ENCODE measurements around the gene LNPK. TPM values are rescaled to one million over a fixed set of nuclear protein-coding genes. Genes with fewer than 3 reads are reported as not detected.
"Not testable (repeated sequence)": the region's sequence is repeated elsewhere in the genome, so short reads cannot be mapped to it uniquely, and the experiment has no call there.

Gene LNPK
- total RNA-seq, 1 donor from 2014 or later = 67.1 TPM

DNA sequence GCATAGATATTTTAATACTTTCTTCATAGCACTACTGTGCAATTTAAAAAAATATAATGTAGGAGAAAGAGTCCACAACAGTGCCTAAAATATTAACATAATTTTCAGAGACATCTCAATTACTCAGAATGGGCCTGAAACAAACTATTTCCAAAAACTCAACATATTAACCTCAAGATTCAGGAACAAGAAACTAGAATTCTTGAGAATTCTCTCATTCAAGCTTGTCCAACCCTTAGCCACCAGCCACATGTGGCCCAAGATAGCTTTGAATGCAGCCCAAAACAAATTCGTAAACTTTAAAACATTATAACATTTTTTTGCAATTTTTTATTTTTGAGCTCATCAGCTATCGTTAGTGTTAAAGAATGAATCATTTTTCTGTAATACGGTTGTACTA lies 35.2 kb downstream of the LNPK start:
- DNase-seq = no peak

DNA sequence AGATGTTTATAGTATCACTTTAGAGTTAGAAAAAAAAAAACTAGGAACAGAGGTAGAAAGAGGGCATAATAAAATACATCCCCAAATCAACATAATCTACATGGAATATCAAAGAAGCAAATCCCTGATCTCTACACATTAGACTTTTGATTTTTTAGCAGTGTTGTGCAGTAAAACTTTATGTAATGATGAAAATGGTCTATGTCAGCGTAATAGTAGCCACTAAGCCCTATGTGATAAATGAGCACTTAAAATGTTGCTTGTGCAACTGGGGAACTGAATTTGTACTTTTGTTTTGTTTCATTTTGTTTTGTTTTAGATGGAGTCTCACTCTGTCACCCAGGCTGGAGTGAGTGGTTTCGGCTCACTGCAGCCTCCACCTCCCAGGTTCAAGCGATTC lies 36.3 kb downstream of the LNPK start:
- no peak for DNase-seq

DNA sequence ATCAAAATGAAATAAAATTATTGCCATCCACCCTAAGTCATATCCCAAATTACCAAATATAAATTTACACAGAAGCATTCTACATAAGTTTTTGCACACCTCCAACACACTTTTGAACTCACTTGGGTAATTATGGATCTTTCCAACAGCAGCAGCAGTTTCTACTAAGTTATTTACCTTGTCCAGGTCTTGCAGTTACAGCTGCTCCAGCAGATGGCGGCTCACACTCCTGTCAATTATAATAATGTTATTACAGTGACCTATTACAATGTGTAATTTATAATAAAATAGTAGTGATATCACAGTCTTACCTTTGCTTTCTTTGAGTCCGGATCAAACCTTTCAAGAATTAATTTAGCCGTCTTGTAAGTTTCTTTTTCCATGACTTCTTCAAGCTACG lies 37.9 kb downstream of the LNPK start:
- no peak for DNase-seq

DNA sequence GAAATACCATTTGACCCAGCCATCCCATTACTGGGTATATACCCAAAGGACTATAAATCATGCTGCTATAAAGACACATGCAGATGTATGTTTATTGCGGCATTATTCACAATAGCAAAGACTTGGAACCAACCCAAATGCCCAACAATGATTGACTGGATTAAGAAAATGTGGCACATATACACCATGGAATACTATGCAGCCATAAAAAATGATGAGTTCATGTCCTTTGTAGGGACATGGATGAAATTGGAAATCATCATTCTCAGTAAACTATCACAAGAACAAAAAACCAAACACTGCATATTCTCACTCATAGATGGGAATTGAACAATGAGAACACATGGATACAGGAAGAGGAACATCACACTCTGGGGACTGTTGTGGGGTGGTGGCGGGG lies 38.9 kb downstream of the LNPK start:
- DNase-seq = not testable (repeated sequence)

DNA sequence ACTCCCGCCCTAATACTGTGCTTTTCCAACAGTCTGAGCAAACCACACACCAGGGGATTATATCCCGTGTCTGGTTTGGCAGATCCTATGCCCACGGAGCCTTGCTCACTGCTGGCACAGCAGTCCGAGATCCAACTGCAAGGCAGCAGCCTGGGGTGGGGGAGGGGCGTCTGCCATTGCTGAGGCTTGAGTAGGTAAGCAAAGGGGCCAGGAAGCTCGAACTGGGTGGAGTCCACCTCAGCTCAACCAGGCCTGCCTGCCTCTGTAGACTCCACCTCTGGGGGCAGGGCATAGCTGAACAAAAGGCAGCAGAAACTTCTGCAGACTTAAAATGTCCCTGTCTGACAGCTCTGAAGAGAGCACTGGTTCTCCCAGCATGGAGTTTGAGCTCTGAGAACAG lies 44.2 kb downstream of the LNPK start:
- no peak for DNase-seq

DNA sequence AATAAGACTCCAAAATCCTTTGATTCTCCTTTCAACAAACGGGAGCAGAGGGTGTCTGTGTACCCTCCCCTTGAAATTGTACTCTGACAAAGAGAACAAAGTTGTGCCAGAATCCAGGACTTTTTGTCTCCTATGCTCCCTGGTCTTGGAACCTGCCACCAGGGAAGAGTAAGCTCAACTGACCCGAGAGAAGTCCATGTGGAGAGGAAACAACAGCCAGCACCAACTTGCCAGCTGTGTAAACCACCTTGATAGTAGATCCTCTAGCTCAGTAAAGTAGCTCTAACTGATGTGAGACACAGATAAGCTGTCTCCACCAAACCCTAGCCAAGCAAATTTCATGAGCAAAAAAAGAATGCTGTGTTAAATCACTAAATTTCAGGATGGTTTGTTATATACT lies 46.9 kb downstream of the LNPK start:
- DNase-seq = no peak

DNA sequence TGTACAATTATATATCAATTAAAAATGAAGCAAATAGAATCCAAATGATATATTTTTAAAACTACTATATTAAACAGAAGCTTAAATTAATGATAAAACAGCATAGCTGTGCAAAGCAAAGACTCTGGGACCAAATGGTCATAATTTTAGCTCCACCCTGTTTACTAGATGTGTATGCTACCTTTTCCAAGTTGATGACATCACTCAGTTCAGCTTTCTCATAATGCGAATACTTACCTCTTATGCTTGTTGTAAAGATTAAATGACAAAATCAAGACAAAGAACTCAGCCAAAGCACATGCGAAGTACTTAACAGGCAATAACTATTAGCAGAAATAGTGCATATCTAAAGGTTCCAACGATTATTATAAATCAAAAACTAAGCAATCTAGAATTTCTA lies 51.6 kb downstream of the LNPK start:
- DNase-seq = no peak

DNA sequence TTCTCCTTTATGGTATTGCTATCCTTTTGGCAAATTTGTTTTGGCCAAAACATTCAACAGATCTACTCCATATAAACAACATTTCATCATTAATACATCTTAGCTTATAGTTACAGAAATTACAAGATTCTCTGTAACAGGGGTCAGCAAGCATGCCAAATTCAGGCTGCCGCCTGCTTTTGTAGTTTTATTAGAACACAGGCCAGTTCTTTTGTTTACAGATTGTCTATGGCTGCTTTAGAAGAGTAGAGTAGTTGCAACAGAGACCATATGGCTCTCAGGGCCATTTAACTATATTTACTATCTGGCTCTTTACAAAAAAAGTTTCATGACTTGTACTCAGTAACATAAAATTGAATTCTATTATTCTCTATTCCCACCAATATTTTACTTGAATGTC lies 53.9 kb downstream of the LNPK start:
- DNase-seq = no peak

DNA sequence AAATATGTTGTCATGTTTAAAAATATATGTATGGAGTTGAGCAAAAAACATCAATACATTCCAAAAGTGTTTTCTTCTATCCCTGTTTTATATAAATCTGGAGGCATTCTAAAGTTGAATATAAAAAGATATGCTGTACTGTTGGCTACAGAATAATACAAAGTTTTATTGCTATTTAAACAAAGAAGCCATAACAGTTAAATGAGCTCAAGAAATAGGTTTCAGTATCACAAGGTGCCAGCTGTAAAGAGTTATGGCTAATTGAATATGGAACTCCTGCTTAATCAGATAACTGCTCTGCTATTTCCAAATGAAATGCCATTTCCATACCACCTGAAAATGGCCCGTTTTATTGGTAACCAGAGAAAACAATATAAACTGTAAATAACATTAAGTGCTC lies 55.0 kb downstream of the LNPK start:
- no peak for DNase-seq

DNA sequence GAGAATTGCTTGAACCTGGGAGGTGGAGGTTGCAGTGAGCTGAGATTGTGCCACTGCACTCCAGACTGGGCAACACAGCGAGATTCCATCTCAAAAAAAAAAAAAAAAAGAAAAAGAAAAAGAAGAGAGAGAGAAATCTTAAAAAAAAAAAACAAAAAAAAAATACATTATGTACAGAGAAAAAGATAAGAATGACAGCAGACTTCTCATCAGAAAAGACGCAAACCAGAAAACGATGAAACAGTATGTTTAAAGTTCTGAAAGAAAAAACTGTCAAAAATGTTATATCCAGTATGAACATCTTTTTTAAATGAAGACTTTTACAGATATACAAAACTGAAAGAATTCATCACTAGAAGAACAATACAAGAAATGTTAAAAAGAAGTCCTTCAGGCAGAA lies 60.4 kb downstream of the LNPK start:
- no peak for DNase-seq

DNA sequence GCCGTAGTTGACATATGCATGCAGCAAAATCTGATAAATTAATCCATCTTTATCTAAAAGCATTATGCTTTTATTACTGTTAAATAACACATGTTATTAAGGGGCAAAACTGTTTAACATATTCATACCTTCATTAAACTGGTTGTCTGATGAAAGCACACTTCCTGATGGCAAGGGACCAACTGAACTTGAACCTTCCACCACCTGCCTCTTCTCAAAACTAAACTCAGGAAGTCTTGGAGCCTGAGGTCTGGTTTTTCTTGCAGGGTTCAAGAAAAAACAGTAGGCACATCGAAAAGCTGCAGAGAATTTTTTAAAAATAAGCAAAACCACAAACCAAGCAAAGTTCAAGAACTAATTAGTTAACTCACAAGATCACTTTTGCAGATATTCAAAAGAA lies 64.9 kb downstream of the LNPK start:
- no peak for DNase-seq

DNA sequence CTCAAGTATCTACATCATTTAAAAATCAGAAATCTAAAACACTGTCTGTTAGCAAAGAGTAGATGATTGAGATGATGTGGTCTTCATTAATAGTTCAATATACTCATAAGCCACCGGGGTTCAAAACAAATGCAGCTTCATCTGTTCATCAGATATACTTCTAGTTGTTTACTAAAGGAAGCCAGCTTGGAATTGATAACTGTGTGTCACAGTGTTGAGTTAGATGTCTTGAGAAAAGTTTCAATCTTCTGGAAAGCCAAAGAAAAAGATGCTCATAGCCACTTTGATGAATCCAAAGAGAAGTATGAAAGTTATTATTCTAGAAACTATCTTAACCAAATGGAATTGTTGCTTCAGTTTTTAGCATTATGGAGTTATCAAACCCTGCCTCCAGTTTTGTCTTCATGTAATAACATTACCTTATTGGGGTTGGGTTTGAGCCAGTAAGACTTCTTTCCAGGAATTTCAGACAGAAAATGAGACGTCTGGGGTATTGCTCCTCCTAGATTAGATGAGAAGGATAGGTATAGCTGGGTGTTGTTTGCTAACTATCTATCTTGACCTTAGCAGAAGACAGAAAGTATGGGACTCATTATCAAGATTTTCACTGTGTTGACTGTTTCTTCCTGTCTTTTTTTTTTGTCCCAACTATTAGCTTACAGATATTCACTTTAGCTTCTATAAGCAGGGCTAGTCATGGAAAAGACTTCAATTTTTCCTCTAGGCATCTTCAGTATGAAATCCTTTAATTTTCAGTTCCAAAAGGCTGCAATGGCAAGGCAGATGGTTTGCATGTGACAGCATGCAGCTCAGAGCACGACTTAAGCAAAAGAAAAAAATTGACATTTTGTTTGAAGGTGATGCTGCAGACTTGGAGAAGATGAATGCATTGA lies 66.5 kb downstream of the LNPK start:
- DNase-seq = no peak

DNA sequence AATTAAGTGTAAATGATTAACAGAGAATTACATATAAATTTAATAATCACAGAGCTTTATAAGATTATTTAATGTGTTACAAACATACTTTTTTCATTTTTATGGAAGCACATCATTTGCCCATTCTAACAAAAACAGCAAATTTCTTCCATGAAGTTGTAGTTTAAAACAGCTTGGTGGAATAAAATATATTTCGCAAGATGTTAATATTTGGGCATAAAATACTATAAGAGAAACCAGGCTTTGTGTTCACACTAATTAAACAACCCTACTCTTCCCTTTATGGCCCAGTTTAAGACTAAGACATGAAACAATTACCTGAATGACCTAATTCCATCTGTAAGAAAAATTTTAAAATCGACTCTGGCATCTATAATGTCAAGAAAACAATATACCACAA lies 69.4 kb downstream of the LNPK start:
- no peak for DNase-seq

DNA sequence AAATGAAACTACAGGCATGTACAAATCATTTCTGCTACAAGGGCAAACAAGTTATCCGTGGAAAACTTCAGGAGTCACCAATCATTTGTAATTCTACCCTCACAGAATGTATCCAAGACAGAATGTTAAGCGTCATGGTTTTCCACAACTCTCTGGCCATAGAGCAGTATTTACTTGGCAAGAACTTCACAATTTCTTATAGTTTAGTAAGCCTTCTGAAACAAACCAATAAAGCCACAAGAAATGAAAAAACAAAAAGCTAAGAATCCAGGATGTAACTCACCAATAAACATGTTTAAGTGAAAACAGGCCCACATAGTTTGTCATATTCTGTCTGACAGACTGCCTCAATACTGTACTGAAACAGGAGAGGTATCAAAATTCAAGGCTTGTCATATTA lies 70.3 kb downstream of the LNPK start:
- no peak for DNase-seq

DNA sequence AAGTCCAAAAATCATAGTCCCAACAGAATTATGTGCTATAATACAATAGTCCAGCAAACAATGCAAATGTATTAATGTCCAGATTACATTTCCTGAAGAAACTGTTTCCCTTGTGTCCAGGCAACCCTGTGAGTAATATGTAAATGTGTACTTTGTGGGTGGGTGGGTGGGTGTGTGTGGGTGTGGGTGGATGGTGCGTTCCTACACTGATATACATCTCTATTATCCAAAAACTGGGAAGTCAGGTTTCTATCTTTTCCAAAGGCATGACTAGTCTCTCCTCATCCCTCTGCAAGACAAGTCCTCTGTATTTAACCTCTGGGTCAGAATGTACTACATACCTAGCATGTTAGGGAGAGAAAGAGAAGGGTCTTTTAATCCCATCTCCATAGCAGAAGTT lies 71.6 kb downstream of the LNPK start:
- DNase-seq = no peak

DNA sequence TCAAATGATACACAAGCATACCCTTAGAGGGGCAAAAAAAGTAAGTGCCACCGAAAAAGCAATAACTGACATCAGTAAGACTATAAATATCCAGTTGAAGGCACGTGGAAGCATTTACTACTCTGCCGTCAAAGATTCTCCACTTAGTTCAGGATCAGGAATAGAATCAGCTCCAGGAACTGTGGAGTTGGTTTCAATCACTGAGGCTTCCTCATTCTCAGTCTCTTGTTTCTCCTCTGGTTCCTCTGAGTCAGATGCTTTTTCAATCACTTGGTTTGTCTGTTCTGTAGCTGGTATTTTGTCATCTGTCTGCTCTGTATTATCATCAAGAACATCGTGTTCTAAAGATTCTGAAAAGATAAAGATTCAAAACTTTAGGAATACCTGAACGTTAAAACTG lies 72.2 kb downstream of the LNPK start:
- no peak for DNase-seq

DNA sequence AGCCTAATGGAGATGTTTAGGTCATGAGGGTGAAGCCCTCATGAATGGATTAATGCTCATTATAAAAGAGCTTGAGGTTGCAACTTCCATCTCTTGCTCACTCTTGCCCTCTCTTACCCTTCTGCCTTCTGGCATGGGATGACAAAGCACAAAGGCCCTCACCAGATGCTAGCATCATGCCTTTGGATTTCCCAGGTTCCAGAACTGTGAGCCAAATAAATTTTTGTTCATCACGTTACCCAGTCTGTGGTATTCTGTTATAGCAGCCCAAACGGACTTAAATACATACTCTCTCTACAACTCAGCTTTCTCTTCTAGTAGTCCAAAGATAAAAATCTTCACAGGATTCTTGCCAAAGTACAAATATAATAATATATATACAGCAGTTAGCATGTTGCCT lies 75.8 kb downstream of the LNPK start:
- DNase-seq = no peak

DNA sequence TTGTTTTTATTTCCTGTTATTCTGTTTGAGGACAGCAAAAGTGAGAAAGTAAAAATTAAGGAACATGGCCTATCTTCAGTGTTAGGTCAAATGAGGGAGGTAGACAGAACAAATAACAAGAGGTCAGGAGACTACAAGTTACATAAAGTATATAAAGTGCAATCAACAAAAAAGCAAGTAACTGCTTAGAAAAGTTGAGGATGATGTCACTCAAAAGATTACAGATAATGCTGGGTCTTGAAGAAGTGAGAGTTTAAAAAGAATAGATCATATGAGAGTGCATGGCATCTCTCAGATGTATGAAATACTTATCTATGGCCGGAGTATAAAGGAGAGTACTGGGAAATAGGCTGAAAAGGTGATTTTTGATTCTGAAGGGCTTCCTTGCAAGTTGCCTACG lies 79.9 kb downstream of the LNPK start:
- DNase-seq = no peak

DNA sequence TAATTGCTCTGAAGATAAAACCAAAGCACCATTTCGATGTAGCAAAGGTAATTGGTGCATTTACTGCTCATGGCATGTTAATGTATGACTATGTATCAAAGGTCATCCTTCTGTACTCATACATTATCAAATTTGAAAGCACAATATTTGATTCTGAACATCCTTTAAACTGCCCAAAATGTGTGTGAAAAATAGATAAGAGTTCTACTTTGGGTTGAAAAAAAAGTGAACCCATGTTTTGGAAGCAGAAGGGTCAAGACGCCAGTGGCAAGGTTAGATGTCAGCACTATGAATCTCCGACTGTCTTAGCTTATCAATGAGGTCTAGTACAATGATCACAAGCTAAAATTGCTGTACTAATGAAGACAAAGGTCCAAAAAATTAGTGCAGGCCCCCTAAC lies 83.1 kb downstream of the LNPK start:
- DNase-seq = no peak

DNA sequence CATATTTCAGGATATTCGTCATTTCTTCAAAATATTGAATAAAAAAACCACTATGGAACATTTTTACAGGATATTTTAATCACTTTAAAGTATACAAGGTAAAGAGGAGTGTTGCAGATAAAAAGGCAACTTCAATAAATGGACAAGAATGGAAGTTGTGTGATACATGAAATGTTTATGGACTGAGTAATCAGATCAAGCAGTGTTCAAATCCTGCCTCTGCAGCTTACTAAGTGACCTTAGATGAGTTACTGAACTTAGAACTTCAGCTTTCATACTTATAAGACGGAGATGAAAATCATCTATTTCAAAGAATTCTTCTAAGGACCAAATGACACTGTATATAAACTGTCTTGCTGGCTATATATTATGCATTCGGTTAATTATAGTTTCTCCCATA lies 87.2 kb downstream of the LNPK start:
- DNase-seq = no peak

DNA sequence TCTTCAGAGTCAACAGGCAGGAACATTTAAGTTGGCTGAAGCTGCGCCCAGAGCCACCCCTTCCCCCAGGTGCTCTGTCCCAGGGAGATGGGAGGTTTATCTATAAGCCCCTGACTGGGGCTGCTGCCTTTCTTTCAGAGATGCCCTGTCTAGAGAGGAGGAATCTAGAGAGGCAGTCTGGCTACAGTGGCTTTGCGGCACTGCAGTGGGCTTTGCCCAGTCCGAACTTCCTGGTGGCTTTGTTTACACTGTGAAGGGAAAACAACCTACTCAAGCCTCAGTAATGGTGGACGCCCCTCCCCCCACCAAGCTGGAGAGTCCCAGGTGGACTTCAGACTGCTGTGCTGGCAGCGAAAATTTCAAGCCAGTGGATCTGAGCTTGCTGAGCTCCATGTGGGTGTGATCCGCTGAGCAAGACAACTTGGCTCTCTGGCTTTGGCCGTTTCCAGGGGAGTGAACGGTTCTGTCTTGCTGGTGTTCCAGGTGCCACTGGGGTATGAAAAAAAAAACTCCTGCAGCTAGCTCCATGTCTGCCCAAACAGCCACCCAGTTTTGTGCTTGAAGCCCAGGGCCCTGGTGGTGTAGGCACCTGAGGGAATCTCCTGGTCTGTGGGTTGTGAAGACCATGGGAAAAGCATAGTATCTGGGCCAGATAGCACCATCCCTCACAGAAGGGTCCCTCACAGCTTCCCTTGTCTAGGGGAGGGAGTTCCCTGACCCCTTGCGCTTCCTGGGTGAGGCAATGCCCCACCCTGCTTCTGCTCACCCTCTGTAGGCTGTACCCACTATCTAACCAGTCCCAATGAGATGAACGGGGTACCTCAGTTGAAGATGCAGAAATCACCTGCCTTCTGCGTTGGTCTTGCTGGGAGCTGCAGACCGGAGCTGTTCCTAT lies 88.0 kb downstream of the LNPK start:
- not testable (repeated sequence) for DNase-seq

DNA sequence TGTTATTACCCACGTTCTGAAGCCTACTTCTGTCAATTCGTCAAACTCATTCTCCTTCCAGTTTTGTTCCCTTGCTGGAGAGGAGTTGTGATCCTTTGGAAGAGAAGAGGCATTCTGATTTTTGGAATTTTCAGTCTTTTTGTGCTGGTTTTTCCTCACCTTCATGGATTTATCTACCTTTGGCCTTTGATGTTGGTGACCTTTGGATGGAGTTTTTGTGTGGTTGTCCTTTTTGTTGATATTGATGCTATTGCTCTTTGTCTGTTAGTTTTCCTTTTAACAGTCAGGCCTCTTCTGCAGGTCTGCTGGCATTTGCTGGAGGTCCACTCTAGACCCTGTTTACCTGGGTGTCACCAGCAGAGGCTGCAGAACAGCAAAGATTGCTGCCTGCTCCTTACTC lies 88.8 kb downstream of the LNPK start:
- DNase-seq = not testable (repeated sequence)

DNA sequence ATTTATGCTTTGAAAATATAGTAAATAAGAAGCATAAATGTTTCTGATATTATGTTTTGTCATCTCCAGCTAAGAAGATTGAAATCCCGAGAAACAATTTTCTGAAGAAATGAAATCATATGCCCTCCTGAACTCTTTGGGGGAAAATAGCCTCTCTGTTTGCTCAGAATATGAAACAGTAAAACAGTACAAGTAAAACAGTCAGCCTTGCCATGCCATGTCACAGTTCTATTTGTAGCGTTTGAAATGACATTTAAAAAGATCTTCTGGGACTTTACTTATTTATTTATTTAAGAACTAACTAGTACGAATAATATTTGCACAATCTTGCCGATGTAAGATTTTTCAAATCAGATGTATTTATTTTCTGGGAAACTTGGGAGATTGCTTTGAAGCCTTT lies 98.0 kb downstream of the LNPK start:
- no peak for DNase-seq
